ENCODE data around the gene LKAAEAR1. TPM values are rescaled to one million over a fixed set of nuclear protein-coding genes. Genes with fewer than 3 reads are reported as not detected.

The LKAAEAR1 gene
- total RNA-seq, 2 donors from 2014 or later, result 0.41 TPM; not detected in 1

DNA sequence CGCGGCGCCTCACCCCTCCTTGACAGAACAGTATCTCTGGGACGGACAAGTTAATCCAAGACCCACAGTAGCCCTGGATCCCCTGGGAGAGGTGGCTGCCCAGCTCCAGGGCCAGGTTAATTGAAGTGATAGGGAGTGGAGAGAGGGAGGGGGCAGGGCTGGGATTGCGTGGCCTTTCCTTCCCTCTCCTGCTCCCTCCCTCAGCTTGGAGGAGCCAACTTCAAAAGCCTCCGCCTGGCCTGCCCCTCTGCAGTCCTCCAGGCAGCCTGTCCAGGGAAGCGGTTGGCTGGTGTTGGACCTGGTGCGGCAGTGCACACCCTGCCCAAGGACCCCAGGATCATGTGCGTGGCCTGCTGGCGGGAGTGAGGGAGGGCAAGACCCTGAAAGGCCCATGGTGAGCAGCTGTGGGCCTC lies 48.3 kb downstream of the LKAAEAR1 start, which contains the start of gene C20orf204:
Gene C20orf204, plus strand, starts transcription at position 250 of the 413 bp plus-strand sequence. Its CDS starts 142 bp downstream, at position 392.
- no peak for ATAC-seq
- intact Hi-C loops (cut with DNase I), result no loop called here

DNA sequence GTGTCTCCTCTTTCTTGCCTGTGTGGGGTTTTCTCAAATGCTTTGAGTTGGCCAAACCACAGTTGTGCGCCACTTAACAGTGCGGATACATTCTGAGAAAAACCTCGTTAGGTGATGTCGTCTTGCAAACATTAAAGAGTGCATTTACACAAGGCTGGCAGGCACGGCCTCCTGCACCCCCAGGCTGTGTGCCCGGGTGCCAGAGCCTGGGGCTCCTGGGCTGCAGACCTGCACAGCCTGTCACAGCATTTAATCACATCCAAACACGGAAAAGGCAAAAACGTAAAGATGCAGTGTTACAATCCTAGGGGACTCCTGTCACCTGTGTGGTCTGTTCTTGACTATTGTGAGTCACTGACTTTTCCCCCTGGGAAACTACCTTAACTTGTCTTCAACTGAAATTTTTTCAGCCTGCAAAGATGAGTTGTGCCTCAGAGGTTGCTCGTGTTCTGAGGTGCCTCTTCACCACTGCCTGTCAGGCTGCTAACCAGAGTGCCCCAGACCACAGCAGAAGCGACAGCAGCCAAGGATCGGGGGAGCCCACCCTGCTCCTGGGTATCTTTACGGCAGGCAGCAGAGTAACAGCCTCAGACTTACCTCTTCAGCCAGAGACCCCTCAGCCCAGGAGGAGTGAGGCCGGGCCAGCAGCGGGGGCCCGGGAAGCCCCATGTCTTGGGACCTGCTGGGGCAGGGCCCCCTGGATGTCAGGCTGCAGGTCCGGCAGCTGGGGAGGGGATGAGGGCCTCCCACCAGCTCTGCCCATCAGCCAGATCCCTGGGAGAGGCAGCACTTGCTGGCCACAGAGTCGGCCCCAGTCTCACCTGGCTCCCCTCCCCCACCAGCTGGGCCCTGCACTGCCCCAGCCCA lies 48.9 kb downstream of the LKAAEAR1 start:
- intact Hi-C loops (cut with DNase I), result no loop called here
- ATAC-seq, result no peak
- DNase-seq, result no peak

More for the DNA sequence above, 48.3 kb downstream of the LKAAEAR1 start, which contains the start of gene C20orf204:
- DNase-seq, result no peak

GRCh38 chr20:64033981-64034493 lies 50.2 kb downstream of the LKAAEAR1 start:
- ATAC-seq, result peak in 1 of 2 donors; percentile 34
- intact Hi-C loops (cut with DNase I), result no loop called here
- DNase-seq, result no peak

Small RNA genes lying within 50 kb of the gene (microRNA-seq; reads per million reads assigned to microRNA genes)
- gene MIR6813, result 0.20 to 0.54 reads per million in 2 donors

Other genes with a start within 250 kb of the LKAAEAR1 start
- not detected for gene ABHD16B, start 222.9 kb downstream of the LKAAEAR1 start, total RNA-seq
- 10 to 100 TPM; 67.5 to 68.7 TPM for gene TPD52L2, start 219.1 kb downstream of the LKAAEAR1 start, total RNA-seq
- gene DNAJC5, start 189.3 kb downstream of the LKAAEAR1 start, total RNA-seq, result 10 to 100 TPM; 41.9 to 53.4 TPM
- 10 to 100 TPM; 30.8 to 32.4 TPM for gene UCKL1, start 128.0 kb downstream of the LKAAEAR1 start, total RNA-seq
- gene ZNF512B, start 114.5 kb downstream of the LKAAEAR1 start, total RNA-seq, result 10 to 100 TPM; 11.7 to 14.5 TPM
- gene SAMD10, start 104.8 kb downstream of the LKAAEAR1 start, total RNA-seq, result 1 to 10 TPM; 2.7 to 3.8 TPM
- gene PRPF6, start 103.3 kb downstream of the LKAAEAR1 start, total RNA-seq, result 10 to 100 TPM; 38.8 to 43.9 TPM
- 1 to 10 TPM in 1 of 2 donors, under 1 TPM in 1; 0.29 to 1.0 TPM for gene C20orf204, start 48.2 kb downstream of the LKAAEAR1 start, total RNA-seq
- 10 to 100 TPM; 39.4 to 83.4 TPM for gene SOX18, start 34.8 kb downstream of the LKAAEAR1 start, total RNA-seq
- gene TCEA2, start 21.2 kb downstream of the LKAAEAR1 start, total RNA-seq, result 10 to 100 TPM; 44.7 to 46.4 TPM
- gene RGS19, start 4.9 kb downstream of the LKAAEAR1 start, total RNA-seq, result 1 to 10 TPM; 9.7 to 10.0 TPM
- under 1 TPM; 0.71 to 0.97 TPM for gene OPRL1, start 4.3 kb downstream of the LKAAEAR1 start, total RNA-seq
- not detected for gene NPBWR2, start 23.2 kb upstream of the LKAAEAR1 start, total RNA-seq
- gene MYT1, start 80.1 kb upstream of the LKAAEAR1 start, total RNA-seq, result under 1 TPM; 0.21 to 0.34 TPM
- gene PCMTD2, start 171.3 kb upstream of the LKAAEAR1 start, total RNA-seq, result 10 to 100 TPM; 54.9 to 76.4 TPM